Prostate gland (tissue), 2 donors: Measurements from ENCODE around the gene HERC3.

Source experiments
- CTCF ChIP-seq, 4 experiments: fragments of 200-600 bp in 2 of 4; fragments of 450-650 bp in 2 of 4; sonication (generic) in 2 of 4; IDR thresholded peaks; 1 replicate in 3 of 4; 2 replicates in 1 of 4; pipeline ENCODE4 v1.5.1; 2016 to 2019; ENCODE audit warnings: antibody characterized with exemption in 4 of 4, mild to moderate bottlenecking in 2 of 4, moderate library complexity in 2 of 4
- POLR2A ChIP-seq: fragments of 450-650 bp; IDR thresholded peaks from one replicate; pipeline ENCODE4 v1.6.1; 2016; ENCODE audit warnings: antibody characterized with exemption, mild to moderate bottlenecking
- POLR2AphosphoS5 ChIP-seq: sonication (generic); formaldehyde crosslinking; IDR thresholded peaks from one replicate; pipeline ENCODE4 v1.6.1; 2017; ENCODE audit warnings: antibody characterized with exemption

GRCh38 chr4:88722276-88722780 lies 130.0 kb downstream of the HERC3 start:
- TF ChIP-seq CTCF (IDR thresholded peaks at IDR 0.05) (no peak), POLR2A (no peak), POLR2AphosphoS5 (no peak)
